Hepatocyte (in vitro differentiated cells): ENCODE measurements around the gene MAGI1. TPM values are rescaled to one million over a fixed set of nuclear protein-coding genes. Genes with fewer than 3 reads are reported as not detected.

ENCODE experiments used
- DNase-seq: peaks from one replicate; pipeline ENCODE4 v3.0.0-alpha.2; 2016; ENCODE audit warnings: low spot score
- H2AFZ ChIP-seq: fragments of 200-600 bp; sonication (generic); 2 replicates; pipeline ENCODE4 v1.6.0; 2016; ENCODE audit warnings: antibody characterized with exemption, mild to moderate bottlenecking
- H3K27ac ChIP-seq: fragments of 200-600 bp; sonication (generic); 2 replicates; pipeline ENCODE4 v1.5.1; 2016; ENCODE audit warnings: mild to moderate bottlenecking
- H3K27me3 ChIP-seq: fragments of 200-600 bp; sonication (generic); 2 replicates; pipeline ENCODE4 v1.6.1; 2016
- H3K36me3 ChIP-seq: fragments of 200-600 bp; sonication (generic); replicated peaks from 2 replicates; pipeline ENCODE4 v1.5.1; 2016; ENCODE audit warnings: low read depth; ENCODE audit not compliant: insufficient read depth
- H3K4me1 ChIP-seq: fragments of 200-600 bp; sonication (generic); 2 replicates; pipeline ENCODE4 v1.5.1; 2016; ENCODE audit warnings: mild to moderate bottlenecking, moderate library complexity; ENCODE audit not compliant: insufficient read depth
- H3K4me2 ChIP-seq: fragments of 200-600 bp; sonication (generic); 2 replicates; pipeline ENCODE4 v1.6.0; 2016
- H3K4me3 ChIP-seq: fragments of 200-600 bp; sonication (generic); 2 replicates; pipeline ENCODE4 v1.5.1; 2016; ENCODE audit warnings: mild to moderate bottlenecking
- H3K79me2 ChIP-seq: fragments of 200-600 bp; sonication (generic); 2 replicates; pipeline ENCODE4 v1.6.0; 2017; ENCODE audit warnings: mild to moderate bottlenecking
- H3K9me2 ChIP-seq: fragments of 200-600 bp; sonication (generic); replicated peaks from 2 replicates; pipeline ENCODE4 v1.6.0; 2017; ENCODE audit warnings: mild to moderate bottlenecking; ENCODE audit not compliant: insufficient read depth
- H3K9me3 ChIP-seq: fragments of 200-600 bp; sonication (generic); 2 replicates; pipeline ENCODE4 v1.5.1; 2016; ENCODE audit warnings: low read depth, mild to moderate bottlenecking
- H4K20me1 ChIP-seq: fragments of 200-600 bp; sonication (generic); 2 replicates; pipeline ENCODE4 v1.6.0; 2016; ENCODE audit warnings: mild to moderate bottlenecking; ENCODE audit not compliant: insufficient read depth, poor library complexity, severe bottlenecking
- CTCF ChIP-seq: fragments of 200-600 bp; sonication (generic); IDR thresholded peaks from 2 replicates; pipeline ENCODE4 v1.5.1; 2016; ENCODE audit warnings: antibody characterized with exemption, mild to moderate bottlenecking; ENCODE audit not compliant: poor library complexity
- EZH2 ChIP-seq: fragments of 200-600 bp; sonication (generic); IDR thresholded peaks from 2 replicates; pipeline ENCODE4 v1.6.1; 2016; ENCODE audit warnings: antibody characterized with exemption, mild to moderate bottlenecking, borderline replicate concordance
- EZH2phosphoT487 ChIP-seq: fragments of 200-600 bp; sonication (generic); IDR thresholded peaks from one replicate; pipeline ENCODE4 v1.6.1; 2018; ENCODE audit warnings: antibody characterized with exemption, mild to moderate bottlenecking, low read depth, moderate library complexity; ENCODE audit not compliant: unreplicated experiment, severe bottlenecking
- WGBS: methylation state at CpG from one replicate; pipeline ENCODE4 v1.1.6; 2016; ENCODE audit warnings: low lambda C conversion rate; ENCODE audit errors: missing lambda C conversion rate; 5-methylcytosine and 5-hydroxymethylcytosine counted together
- polyA plus RNA-seq: library from polyadenylated mRNA; unstranded; fragments of >200 nt; fragmentation: Nextera tagmentation; extraction: Ambion mirVana; gene quantifications from 2 replicates; pipeline ENCODE4 v1.2.1, GENCODE V29; 2016
- total RNA-seq: library from RNA; depleted of rRNA; stranded (reverse); fragments of >200 nt; gene quantifications from 2 replicates; pipeline ENCODE4 v1.2.3, GENCODE V29; 2014

The MAGI1 gene
- total and polyA plus RNA-seq, 2 experiments from 2014 or later, result 26.2 to 43.5 TPM

- Histone ChIP-seq H3K4me3 (no peak overlapping the region), H3K79me2 (peaks cover 63% of the 10 kb centered on the region), H3K36me3 (no peaks in the 10 kb centered on the region), H3K27me3 (no peaks in the 10 kb centered on the region), H3K27ac (peak overlapping the region; percentile 9), H3K4me2 (peak overlapping the region; percentile 12), H3K4me1 (peaks cover 13% of the 10 kb centered on the region), H4K20me1 (no peaks in the 10 kb centered on the region), H3K9me3 (no peaks in the 10 kb centered on the region), H3K9me2 (no peaks in the 10 kb centered on the region), H2AFZ (no peak overlapping the region)
- no peak for TF ChIP-seq EZH2phosphoT487
- TF ChIP-seq EZH2, result no peak
- no peak for TF ChIP-seq CTCF
- no peak for DNase-seq
- WGBS, result 70% methylated on average over 6 of the region's 6 CpGs
Measured at GRCh38 chr3:65830948-65831732, 207.6 kb downstream of the MAGI1 start.

GRCh38 chr3:65829228-65829627 lies 209.5 kb downstream of the MAGI1 start:
- H3K4me2 ChIP-seq, result no peak overlapping the region
- TF ChIP-seq CTCF (no peak), EZH2phosphoT487 (no peak), EZH2 (no peak)
- no peaks in the 10 kb centered on the region for H3K9me2 ChIP-seq
- H3K4me1 ChIP-seq, result peaks cover 13% of the 10 kb centered on the region
- no peaks in the 10 kb centered on the region for H3K27me3 ChIP-seq
- H4K20me1 ChIP-seq, result no peaks in the 10 kb centered on the region
- H2AFZ ChIP-seq, result no peak overlapping the region
- peaks cover 76% of the 10 kb centered on the region for H3K79me2 ChIP-seq
- 82% methylated on average over 3 of the region's 3 CpGs for WGBS
- H3K36me3 ChIP-seq, result no peaks in the 10 kb centered on the region
- no peak overlapping the region for H3K4me3 ChIP-seq
- no peak overlapping the region for H3K27ac ChIP-seq
- H3K9me3 ChIP-seq, result no peaks in the 10 kb centered on the region
- no peak for DNase-seq

- Histone ChIP-seq H3K9me3 (no peaks in the 10 kb centered on the region), H3K36me3 (no peaks in the 10 kb centered on the region), H3K79me2 (peaks cover 82% of the 10 kb centered on the region), H3K4me2 (no peak overlapping the region), H2AFZ (no peak overlapping the region), H3K27me3 (no peaks in the 10 kb centered on the region), H3K4me3 (no peak overlapping the region), H3K4me1 (peaks cover 13% of the 10 kb centered on the region), H3K27ac (no peak overlapping the region), H3K9me2 (no peaks in the 10 kb centered on the region), H4K20me1 (no peaks in the 10 kb centered on the region)
- 75% methylated on average over 6 of the region's 6 CpGs for WGBS
- TF ChIP-seq EZH2phosphoT487 (no peak), EZH2 (no peak), CTCF (no peak)
- DNase-seq, result no peak
Measured at GRCh38 chr3:65828706-65829105, 210.0 kb downstream of the MAGI1 start.
